Pulmonary artery endothelial cell (primary cell): Measurements from ENCODE around the gene IDI1. TPM values are rescaled to one million over a fixed set of nuclear protein-coding genes. Genes with fewer than 3 reads are reported as not detected.
"Not testable (repeated sequence)": the region's sequence is repeated elsewhere in the genome, so short reads cannot be mapped to it uniquely, and the experiment has no call there.

Experiments used
- DNase-seq: peaks from one replicate; pipeline ENCODE4 v3.0.0-alpha.2; 2011; ENCODE audit warnings: low read depth, low spot score
- total RNA-seq: library from RNA; depleted of rRNA; stranded (reverse); fragments of >200 nt; gene quantifications from 2 replicates; pipeline ENCODE4 v1.2.3, GENCODE V29; 2014

The IDI1 gene
- total RNA-seq, 1 donor from 2014 or later, result 67.0 TPM

- no peak for DNase-seq
Measured at GRCh38 chr10:1063232-1063865, 14.4 kb upstream of the IDI1 start.

DNA sequence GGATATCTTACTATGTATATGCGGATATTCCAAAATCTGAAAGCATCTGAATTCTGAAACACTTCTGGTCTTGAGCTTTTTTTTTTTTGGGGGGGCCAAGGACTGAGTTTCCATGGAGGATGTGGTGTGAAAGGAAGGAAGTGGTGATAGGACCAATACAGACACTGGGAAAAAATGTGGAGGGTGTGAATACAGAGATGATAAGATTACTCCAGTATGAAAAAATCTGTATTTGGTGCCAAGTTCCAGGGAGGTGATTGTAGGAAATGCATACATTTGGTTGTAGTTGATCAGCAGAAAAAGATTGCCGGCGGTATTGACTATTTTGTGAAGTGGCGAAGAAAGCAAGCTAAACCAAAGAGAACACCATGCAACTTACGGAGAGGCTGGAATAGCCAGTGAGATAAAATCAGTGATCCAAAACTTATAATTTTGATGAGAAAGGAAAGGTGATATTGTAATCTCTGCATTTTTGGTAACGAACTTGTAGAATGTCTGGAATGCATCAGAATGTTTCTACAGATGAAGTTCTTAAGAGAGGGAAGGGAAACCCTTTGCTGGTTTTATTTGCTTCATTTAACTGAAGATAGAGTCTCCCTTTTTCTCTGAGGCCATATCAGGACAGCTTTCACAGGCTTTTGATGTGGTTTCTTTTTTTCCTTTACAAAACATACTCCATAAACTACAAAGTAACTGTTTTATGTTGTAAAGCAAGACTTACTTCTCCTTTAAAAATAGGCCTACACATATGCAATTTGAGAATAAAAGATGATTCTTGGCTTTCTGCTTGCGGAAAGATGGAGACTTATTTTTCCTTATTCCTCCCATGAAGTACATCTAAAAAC is 13.2 kb upstream of the IDI1 start:
- peak; percentile 68 for DNase-seq

GRCh38 chr10:1059902-1060301 is 11.0 kb upstream of the IDI1 start:
- no peak for DNase-seq

GRCh38 chr10:1058017-1058416 is 9.1 kb upstream of the IDI1 start:
- no peak for DNase-seq

- no peak for DNase-seq
Measured at GRCh38 chr10:1057106-1057657, 8.3 kb upstream of the IDI1 start.

GRCh38 chr10:1056326-1057105 is 7.6 kb upstream of the IDI1 start, which contains the start of gene WDR37:
Gene WDR37 (plus strand): TSS chr10:1056385. CDS start chr10:1072156, 15,771 bp downstream.
- DNase-seq, result peak; percentile 67

DNA sequence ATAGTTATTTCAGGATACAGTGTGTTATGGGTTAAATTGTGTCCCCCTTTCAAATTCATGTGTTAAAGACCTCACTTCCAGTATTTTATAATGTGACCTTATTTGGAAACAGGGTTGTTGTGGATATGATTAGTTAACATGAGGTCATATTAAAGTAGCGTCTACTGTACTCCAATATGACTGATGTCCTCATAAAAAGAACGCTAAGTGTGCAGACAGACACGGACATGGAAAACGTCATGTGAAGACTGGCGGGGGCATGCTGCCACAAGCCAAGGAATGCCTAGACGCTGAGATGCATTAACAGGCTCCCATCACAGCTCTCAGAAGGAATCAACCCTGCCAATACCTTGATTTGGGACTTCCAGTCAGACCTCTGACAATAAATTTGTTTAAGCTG is 5.8 kb upstream of the IDI1 start:
- no peak for DNase-seq

GRCh38 chr10:1050554-1050953 is 1.6 kb upstream of the IDI1 start:
- DNase-seq, result no peak

DNA sequence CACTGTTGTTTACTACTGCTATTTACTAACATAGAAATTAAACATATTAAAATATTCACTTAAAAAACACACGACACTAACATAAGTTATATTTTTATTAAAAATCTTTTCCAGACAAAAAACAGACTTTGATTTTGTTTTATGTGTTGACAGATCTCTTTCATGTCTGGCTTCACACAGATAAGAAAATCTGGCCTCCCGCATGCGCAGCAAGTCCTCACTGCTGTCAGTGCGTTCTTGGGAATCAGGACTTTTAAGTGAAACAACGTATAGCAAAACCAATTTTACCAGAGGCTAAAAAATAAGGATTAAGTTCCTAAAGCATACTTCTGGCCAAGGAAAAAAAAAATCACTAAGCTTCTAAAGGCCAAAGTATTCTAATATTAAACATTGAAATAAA is 1.2 kb upstream of the IDI1 start:
- DNase-seq, result no peak

GRCh38 chr10:1049425-1049958 is 573 bp upstream of the IDI1 start:
- DNase-seq, result no peak

DNA sequence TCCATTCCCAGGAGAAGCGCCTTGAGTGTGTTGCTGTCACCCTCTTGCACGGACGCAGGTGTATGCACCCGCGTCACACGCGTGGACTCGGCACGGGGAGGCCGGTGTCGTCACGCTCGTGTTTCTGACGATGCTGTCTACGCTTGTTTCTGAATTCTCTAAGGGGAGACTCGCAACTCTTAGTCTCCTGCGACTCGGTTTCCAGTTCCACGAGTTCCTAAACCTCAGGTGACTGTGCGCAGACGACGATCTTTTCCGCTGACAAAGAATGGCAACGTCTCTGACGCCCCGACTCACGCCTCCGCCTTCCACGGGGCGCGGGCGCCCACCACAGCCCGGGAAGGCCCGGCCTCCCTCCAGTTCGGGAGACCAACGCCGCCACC is 579 bp downstream of the IDI1 start:
- DNase-seq, result no peak

GRCh38 chr10:1047937-1048336 is 982 bp downstream of the IDI1 start:
- DNase-seq, result no peak

DNA sequence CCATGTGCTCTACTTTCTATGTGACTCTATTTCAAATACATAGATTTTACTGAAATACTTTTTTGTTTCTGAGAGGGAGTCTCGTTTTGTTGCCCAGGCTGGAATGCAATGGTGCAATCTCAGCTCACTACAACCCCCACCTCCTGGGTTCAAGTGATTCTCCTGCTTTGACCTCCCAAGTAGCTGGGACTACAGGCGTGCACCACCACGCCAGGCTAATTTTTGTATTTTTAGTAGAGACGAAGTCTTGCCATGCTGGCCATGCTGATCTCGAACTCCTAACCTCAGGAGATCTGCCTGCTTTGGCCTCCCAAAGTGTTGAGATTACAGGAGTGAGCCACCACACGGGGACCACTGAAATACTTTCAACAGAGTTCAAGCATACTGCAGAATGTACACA is 3.5 kb downstream of the IDI1 start:
- DNase-seq, result no peak

- DNase-seq, result no peak
Measured at GRCh38 chr10:1044964-1045363, 4.0 kb downstream of the IDI1 start.

DNA sequence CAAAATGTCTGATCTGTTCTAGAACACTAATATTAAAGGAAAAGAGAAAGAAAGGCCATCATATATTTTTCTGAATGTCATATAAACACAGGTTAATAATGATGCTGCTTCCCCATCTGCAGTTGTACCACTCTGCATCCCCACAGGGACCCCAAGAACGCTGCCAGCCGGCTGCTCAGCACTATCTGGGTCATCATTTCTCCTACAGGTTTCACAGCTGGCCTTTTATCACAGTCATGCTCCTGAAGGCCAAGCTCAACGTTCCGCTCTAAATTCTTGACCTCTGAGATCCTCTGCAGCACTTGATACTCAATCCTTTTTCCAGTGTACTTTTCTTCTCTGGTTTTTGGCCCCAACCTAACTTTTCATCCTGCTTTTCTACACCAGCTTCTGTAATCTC is 4.8 kb downstream of the IDI1 start:
- no peak for DNase-seq

DNA sequence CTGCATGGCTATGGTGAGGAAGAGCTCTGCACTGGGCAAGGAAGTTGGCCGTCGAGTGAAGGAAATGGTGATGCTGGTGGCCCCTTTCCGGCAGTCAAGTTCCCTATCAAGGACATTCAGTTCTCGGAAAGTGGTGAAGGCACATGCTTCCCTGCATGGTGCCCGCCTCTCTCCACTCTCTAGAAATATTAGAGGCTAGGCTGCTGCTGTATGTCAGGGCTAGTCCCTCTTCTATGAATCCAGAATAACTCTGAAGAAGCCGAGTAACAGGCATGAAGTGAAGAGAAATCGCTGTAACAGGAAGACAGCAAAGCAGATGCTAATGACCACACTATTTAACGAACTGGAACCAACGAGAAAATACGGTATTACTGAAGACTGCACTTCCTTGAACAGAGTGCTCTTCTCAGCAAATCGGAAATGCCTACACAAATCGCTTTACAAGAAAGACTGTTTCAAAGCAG is 5.4 kb downstream of the IDI1 start:
- DNase-seq, result no peak

DNA sequence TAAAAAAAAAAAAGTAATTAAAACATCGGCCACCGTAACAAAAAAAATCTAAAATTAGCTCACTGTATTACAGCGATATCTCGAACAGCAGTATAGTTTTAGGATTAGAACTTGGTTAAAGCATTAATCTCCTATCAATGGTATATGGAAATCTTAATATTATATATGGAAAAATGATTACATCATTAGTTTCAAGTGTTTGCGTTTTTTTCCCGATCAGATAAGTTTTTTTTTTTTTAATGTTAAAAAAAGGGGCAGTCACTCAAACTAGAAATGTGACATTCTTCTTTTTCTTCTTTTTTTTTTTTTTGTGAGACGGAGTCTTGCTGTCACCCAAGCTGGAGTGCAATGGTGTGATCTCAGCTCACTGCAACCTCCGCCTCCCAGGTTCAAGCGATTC is 7.4 kb downstream of the IDI1 start:
- DNase-seq, result no peak

DNA sequence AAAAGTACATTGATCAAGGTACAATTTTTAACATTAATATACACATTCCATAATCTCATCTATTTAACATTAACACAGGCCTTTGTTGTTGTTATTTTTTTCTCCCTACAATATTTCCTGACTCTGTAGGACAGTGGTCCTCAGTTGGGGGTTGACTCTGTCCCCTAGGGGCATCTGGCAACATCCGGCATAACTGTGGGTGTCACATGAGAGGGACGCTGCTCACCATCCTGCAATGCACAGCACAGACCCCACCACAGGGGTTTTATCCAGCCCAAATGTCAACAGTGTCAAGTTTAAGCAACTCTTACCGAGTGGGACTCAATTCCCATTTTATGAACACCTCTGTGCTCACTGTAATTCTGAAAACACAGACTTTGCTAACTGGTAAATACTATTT is 8.8 kb downstream of the IDI1 start:
- no peak for DNase-seq

DNA sequence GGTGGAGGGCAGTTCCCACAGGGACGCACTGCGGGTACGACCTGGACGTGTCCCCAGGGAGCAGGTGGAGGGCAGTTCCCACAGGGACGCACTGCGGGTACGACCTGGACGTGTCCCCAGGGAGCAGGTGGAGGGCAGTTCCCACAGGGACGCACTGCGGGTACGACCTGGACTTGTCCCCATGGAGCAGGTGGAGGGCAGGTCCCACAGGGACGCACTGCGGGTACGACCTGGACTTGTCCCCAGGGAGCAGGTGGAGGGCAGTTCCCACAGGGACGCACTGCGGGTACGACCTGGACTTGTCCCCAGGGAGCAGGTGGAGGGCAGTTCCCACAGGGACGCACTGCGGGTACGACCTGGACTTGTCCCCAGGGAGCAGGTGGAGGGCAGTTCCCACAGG is 10.2 kb downstream of the IDI1 start:
- not testable (repeated sequence) for DNase-seq

DNA sequence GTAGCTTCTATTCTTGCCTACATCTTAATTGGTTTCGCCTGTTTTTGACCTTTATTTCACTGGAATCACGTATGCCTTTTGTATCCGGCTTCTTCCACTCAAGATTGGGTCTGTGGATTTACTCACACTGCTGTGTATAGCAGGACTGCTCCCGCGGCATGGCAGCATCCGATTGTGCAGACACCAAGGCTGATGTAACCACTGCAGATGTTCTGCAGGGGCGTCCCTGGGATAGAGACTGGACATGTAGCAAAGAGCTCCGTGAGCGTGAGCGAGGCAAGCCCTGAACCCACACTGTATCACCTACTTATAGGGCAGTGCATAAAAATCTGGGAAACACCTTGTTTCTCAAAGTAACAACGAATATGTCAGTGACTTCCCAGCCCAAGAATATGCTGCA is 11.8 kb downstream of the IDI1 start:
- DNase-seq, result no peak

DNA sequence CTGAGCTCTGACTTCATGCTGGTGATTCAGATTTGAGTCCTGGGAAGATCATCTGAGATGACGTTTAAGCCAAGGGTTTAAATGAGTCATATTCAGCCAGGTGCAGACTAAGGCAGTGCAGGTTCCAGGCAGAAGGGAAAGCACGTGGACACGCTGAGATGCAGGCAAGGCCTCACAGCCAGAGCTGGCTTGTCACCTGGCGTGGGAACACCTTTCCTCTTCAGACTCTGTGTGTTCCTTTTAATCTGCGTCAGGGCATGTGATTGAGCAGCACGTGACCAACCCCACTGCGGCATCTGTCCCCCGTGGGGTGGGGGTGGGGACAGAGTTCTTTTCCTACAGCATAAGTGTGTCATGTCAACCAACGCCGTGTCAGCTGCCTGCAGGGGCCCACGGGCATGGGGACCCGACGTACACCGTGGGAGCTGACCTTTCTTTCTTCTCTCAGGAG is 12.6 kb downstream of the IDI1 start:
- DNase-seq, result no peak
